SK-N-SH (cell line): ENCODE results near the gene IL36G. TPM values are rescaled to one million over a fixed set of nuclear protein-coding genes. Genes with fewer than 3 reads are reported as not detected.

Experiments used
- CTCF ChIA-PET: fragments of 300-600, 350-600 bp; formaldehyde crosslinking; extraction: SDS; loops from one replicate; lab custom pipeline; 2021; lab: Yijun Ruan, JAX
- POLR2A ChIA-PET: fragments of 350-600 bp; sonication (Branson Sonifier 250); formaldehyde crosslinking; extraction: SDS; loops from one replicate; lab custom pipeline; 2020; ENCODE audit warnings: antibody characterized with exemption, inconsistent platforms; lab: Yijun Ruan, JAX
- DNase-seq: peaks from one replicate; pipeline ENCODE4 v3.0.0; 2012
- H2AFZ ChIP-seq: fragments of 200-600 bp; sonication (generic); 2 replicates; pipeline ENCODE4 v1.8.1; 2016; ENCODE audit warnings: antibody characterized with exemption, mild to moderate bottlenecking, low read depth
- H3F3A ChIP-seq: fragments of 200-600 bp; sonication (generic); replicated peaks from 2 replicates; pipeline ENCODE3; 2016; ENCODE audit warnings: antibody characterized with exemption, mild to moderate bottlenecking; ENCODE audit not compliant: insufficient read depth
- H3K27ac ChIP-seq, 2 experiments: fragments of 200-500 bp in 1 of 2; fragments of 200-600 bp in 1 of 2; sonication (Bioruptor generic) in 1 of 2; sonication (generic), shearing (Covaris generic) in 1 of 2; 2 replicates each; pipeline versions ENCODE4 v1.5.1 to v1.6.1; 2014 to 2016; ENCODE audit warnings: low read depth in 2 of 2, inconsistent platforms in 1 of 2, low read length in 1 of 2, mild to moderate bottlenecking in 1 of 2, mixed read lengths in 1 of 2
- H3K27me3 ChIP-seq: fragments of 200-600 bp; sonication (generic), shearing (Covaris generic); 2 replicates; pipeline ENCODE4 v1.6.1; 2016; ENCODE audit warnings: mixed run types; ENCODE audit not compliant: insufficient read depth
- H3K36me3 ChIP-seq, 2 experiments: fragments of 200-500 bp in 1 of 2; fragments of 200-600 bp in 1 of 2; sonication (Bioruptor generic) in 1 of 2; sonication (generic) in 1 of 2; replicated peaks in 1 of 2; 2 replicates each; pipeline versions ENCODE3 to v1.5.1; 2014 to 2016; ENCODE audit warnings: low read length in 1 of 2, mild to moderate bottlenecking in 1 of 2; ENCODE audit not compliant: insufficient read depth in 2 of 2, control insufficient read depth in 1 of 2
- H3K4me1 ChIP-seq, 2 experiments: fragments of 200-500 bp in 1 of 2; fragments of 200-600 bp in 1 of 2; sonication (Bioruptor generic) in 1 of 2; sonication (generic), shearing (Covaris generic) in 1 of 2; 2 replicates each; pipeline versions ENCODE4 v1.5.1 to v1.6.1; 2014 to 2016; ENCODE audit warnings: low read depth in 1 of 2, low read length in 1 of 2, mixed run types in 1 of 2; ENCODE audit not compliant: insufficient read depth in 2 of 2, control insufficient read depth in 1 of 2
- H3K4me2 ChIP-seq: fragments of 200-600 bp; sonication (generic), shearing (Covaris generic); 2 replicates; pipeline ENCODE4 v1.6.1; 2017; ENCODE audit warnings: mixed run types
- H3K4me3 ChIP-seq, 2 experiments: fragments of 200-500 bp in 1 of 2; fragments of 200-600 bp in 1 of 2; sonication (Bioruptor generic) in 1 of 2; sonication (generic), shearing (Covaris generic) in 1 of 2; 2 replicates each; pipeline versions ENCODE4 v1.5.1 to v1.8.1; 2014 to 2016; ENCODE audit warnings: low read depth in 2 of 2, inconsistent platforms in 1 of 2, low read length in 1 of 2, mild to moderate bottlenecking in 1 of 2, mixed read lengths in 1 of 2, moderate library complexity in 1 of 2
- H3K79me2 ChIP-seq: fragments of 200-600 bp; sonication (generic); 2 replicates; pipeline ENCODE4 v1.8.1; 2017; ENCODE audit warnings: mild to moderate bottlenecking; ENCODE audit not compliant: insufficient read depth
- H3K9ac ChIP-seq: fragments of 200-600 bp; sonication (generic); 2 replicates; pipeline ENCODE4 v1.6.1; 2017; ENCODE audit warnings: mixed run types
- H3K9me2 ChIP-seq: fragments of 200-600 bp; sonication (generic); 2 replicates; pipeline ENCODE4 v1.6.1; 2017; ENCODE audit warnings: mixed run types
- H3K9me3 ChIP-seq: fragments of 200-600 bp; sonication (generic); 2 replicates; pipeline ENCODE4 v1.6.1; 2017; ENCODE audit warnings: mixed run types, mild to moderate bottlenecking, moderate library complexity
- H4K20me1 ChIP-seq: fragments of 200-600 bp; sonication (generic); 2 replicates; pipeline ENCODE4 v1.6.1; 2017; ENCODE audit warnings: mild to moderate bottlenecking, mixed run types; ENCODE audit not compliant: insufficient read depth
- FOSL2 ChIP-seq: IDR thresholded peaks from 2 replicates; pipeline ENCODE4 v1.4.0; 2012; ENCODE audit warnings: low read depth, mild to moderate bottlenecking, moderate library complexity, borderline replicate concordance
- GABPA ChIP-seq: IDR thresholded peaks from 2 replicates; pipeline ENCODE4 v1.4.0; 2012; ENCODE audit warnings: low read depth, mild to moderate bottlenecking
- GATA2 ChIP-seq: sonication (generic); formaldehyde crosslinking; IDR thresholded peaks from 2 replicates; pipeline ENCODE4 v1.5.0; 2020; ENCODE audit warnings: mild to moderate bottlenecking, missing genetic modification reagents
- IRF3 ChIP-seq: fragments of 150-350 bp; IDR thresholded peaks from 2 replicates; pipeline ENCODE4 v1.6.1; 2016; ENCODE audit warnings: mild to moderate bottlenecking, low read depth, low read length
- NRF1 ChIP-seq: IDR thresholded peaks from 2 replicates; pipeline ENCODE4 v1.6.1; 2012; ENCODE audit warnings: low read depth, mild to moderate bottlenecking, low read length
- POLR2AphosphoS5 ChIP-seq: IDR thresholded peaks from 2 replicates; pipeline ENCODE4 v1.6.1; 2012; ENCODE audit warnings: low read depth, low read length
- RAD21 ChIP-seq: IDR thresholded peaks from 2 replicates; pipeline ENCODE4 v1.6.1; 2012; ENCODE audit warnings: mild to moderate bottlenecking, low read length
- REST ChIP-seq: IDR thresholded peaks from 2 replicates; pipeline ENCODE4 v1.6.1; 2012; ENCODE audit warnings: mild to moderate bottlenecking, low read depth, low read length, moderate library complexity
- RFX5 ChIP-seq: IDR thresholded peaks from 2 replicates; pipeline ENCODE4 v1.6.1; 2012; ENCODE audit warnings: mild to moderate bottlenecking, improper control_type of control experiment, low read length
- SMC3 ChIP-seq: IDR thresholded peaks from 2 replicates; pipeline ENCODE4 v1.6.1; 2012; ENCODE audit warnings: low read depth, low read length, improper control_type of control experiment
- TCF12 ChIP-seq: IDR thresholded peaks from 2 replicates; pipeline ENCODE4 v1.4.0; 2012
- TEAD4 ChIP-seq: IDR thresholded peaks from 2 replicates; pipeline ENCODE4 v1.4.0; 2012; ENCODE audit warnings: mild to moderate bottlenecking, borderline replicate concordance; ENCODE audit not compliant: insufficient read depth
- USF1 ChIP-seq: IDR thresholded peaks from 2 replicates; pipeline ENCODE4 v1.4.0; 2012; ENCODE audit warnings: low read depth, borderline replicate concordance
- WGBS: methylation state at CpG from one replicate; pipeline ENCODE4 v1.1.6; 2017; ENCODE audit warnings: low lambda C conversion rate; 5-methylcytosine and 5-hydroxymethylcytosine counted together
- polyA plus RNA-seq, 3 experiments: library from polyadenylated mRNA; depleted of rRNA; stranded (reverse); fragments of >200 nt; gene quantifications; 2 replicates each; pipeline ENCODE4 v1.2.3, GENCODE V29; 2012

IL36G gene
- polyA plus RNA-seq, 1 of the 3 experiments (the other 2 are of a cell fraction), result not detected

GRCh38 chr2:113000436-113000835, 22.6 kb downstream of the IL36G start:
- no peaks in the 10 kb centered on the region for H3K9me2 ChIP-seq
- POLR2A ChIA-PET, result no interaction called here
- H3K9ac ChIP-seq, result no peak overlapping the region
- H4K20me1 ChIP-seq, result no peaks in the 10 kb centered on the region
- H3K36me3 ChIP-seq, result no peaks in the 10 kb centered on the region
- no peaks in the 10 kb centered on the region for H3K9me3 ChIP-seq
- H3K4me2 ChIP-seq, result no peak overlapping the region
- no peaks in the 10 kb centered on the region; the same call in 1 of the 2 replicates for H3K79me2 ChIP-seq
- no peaks in the 10 kb centered on the region for H3K4me1 ChIP-seq
- no peak overlapping the region for H2AFZ ChIP-seq
- H3K27ac ChIP-seq, result no peak overlapping the region
- H3F3A ChIP-seq, result no peaks in the 10 kb centered on the region
- no peak for DNase-seq
- TF ChIP-seq GATA2 (CRISPR knock-in tag), result no peak
- no peak for TF ChIP-seq FOSL2
- no peak for TF ChIP-seq IRF3
- TF ChIP-seq USF1, result no peak
- TF ChIP-seq RFX5, result no peak
- no peak for TF ChIP-seq REST
- TF ChIP-seq GABPA, result no peak
- H3K4me3 ChIP-seq, result no peak overlapping the region
- CTCF ChIA-PET, result no interaction called here
- WGBS, result 0% methylated on average over 1 of the region's 1 CpG
- no peaks in the 10 kb centered on the region; the same call in 1 of the 2 replicates for H3K27me3 ChIP-seq

GRCh38 chr2:113002677-113003076, 24.9 kb downstream of the IL36G start:
- Histone ChIP-seq H3K4me2 (no peak overlapping the region), H3K4me3 (no peak overlapping the region), H4K20me1 (no peaks in the 10 kb centered on the region), H3K27ac (no peak overlapping the region), H3K9ac (no peak overlapping the region), H3K79me2 (no peaks in the 10 kb centered on the region; the same call in 1 of the 2 replicates), H3K36me3 (no peaks in the 10 kb centered on the region), H3K27me3 (no peaks in the 10 kb centered on the region), H3K9me2 (no peaks in the 10 kb centered on the region), H3F3A (no peaks in the 10 kb centered on the region), H2AFZ (no peak overlapping the region), H3K9me3 (no peaks in the 10 kb centered on the region), H3K4me1 (no peaks in the 10 kb centered on the region)
- whole genome bisulfite sequencing, result 0% methylated on average over 2 of the region's 2 CpGs
- ChIA-PET CTCF (interaction anchor here (1.2 kb wide), 1 partner anchor 44 kb away, joined by 6 read pairs; no protein-coding TSS in a partner anchor), POLR2A (no interaction called here)
- no peak for DNase-seq
- no peak for TF ChIP-seq RAD21
- no peak for TF ChIP-seq SMC3
- TF ChIP-seq GABPA, result no peak
- TF ChIP-seq IRF3, result no peak
- TF ChIP-seq TEAD4, result no peak
- no peak for TF ChIP-seq TCF12
- no peak for TF ChIP-seq POLR2AphosphoS5
- no peak for TF ChIP-seq NRF1
